Type B pancreatic cell (in vitro differentiated cells): Measurements from ENCODE around the gene DEXI. TPM values are rescaled to one million over a fixed set of nuclear protein-coding genes. Genes with fewer than 3 reads are reported as not detected.

ENCODE experiments used
- DNase-seq: peaks from one replicate; pipeline ENCODE4 v3.0.0; 2021; ENCODE audit warnings: mixed read lengths; ENCODE audit not compliant: unreplicated experiment; ENCODE audit errors: extremely low spot score
- H3K27ac Mint-ChIP-seq: 2 replicates; pipeline ENCODE4 v1.8.0; 2021; ENCODE audit warnings: mild to moderate bottlenecking, mixed read lengths
- H3K27me3 Mint-ChIP-seq: 2 replicates; pipeline ENCODE4 v1.8.0; 2021; ENCODE audit warnings: mixed read lengths
- H3K36me3 Mint-ChIP-seq: 2 replicates; pipeline ENCODE4 v1.8.0; 2021; ENCODE audit warnings: mixed read lengths
- H3K4me1 Mint-ChIP-seq: one replicate; pipeline ENCODE4 v1.8.0; 2021; ENCODE audit warnings: mixed read lengths; ENCODE audit not compliant: unreplicated experiment
- H3K4me3 Mint-ChIP-seq: 2 replicates; pipeline ENCODE4 v1.8.0; 2021; ENCODE audit warnings: mild to moderate bottlenecking, mixed read lengths
- H3K9me3 Mint-ChIP-seq: 2 replicates; pipeline ENCODE4 v1.8.0; 2021; ENCODE audit warnings: mixed read lengths
- total RNA-seq: library from RNA; stranded (reverse); gene quantifications from 2 replicates; pipeline ENCODE4 v1.2.1, GENCODE V29; 2021; ENCODE audit warnings: low replicate concordance
- TF ChIP-seq, protein P1 (sequence below): fragments of 200-600 bp; sonication (generic); conservative IDR thresholded peaks from 2 replicates; pipeline ENCODE4 v1.5.0; 2021; ENCODE audit warnings: antibody characterized with exemption, mild to moderate bottlenecking

The DEXI gene
- total RNA-seq, 1 donor from 2014 or later: 37.7 TPM

DNA sequence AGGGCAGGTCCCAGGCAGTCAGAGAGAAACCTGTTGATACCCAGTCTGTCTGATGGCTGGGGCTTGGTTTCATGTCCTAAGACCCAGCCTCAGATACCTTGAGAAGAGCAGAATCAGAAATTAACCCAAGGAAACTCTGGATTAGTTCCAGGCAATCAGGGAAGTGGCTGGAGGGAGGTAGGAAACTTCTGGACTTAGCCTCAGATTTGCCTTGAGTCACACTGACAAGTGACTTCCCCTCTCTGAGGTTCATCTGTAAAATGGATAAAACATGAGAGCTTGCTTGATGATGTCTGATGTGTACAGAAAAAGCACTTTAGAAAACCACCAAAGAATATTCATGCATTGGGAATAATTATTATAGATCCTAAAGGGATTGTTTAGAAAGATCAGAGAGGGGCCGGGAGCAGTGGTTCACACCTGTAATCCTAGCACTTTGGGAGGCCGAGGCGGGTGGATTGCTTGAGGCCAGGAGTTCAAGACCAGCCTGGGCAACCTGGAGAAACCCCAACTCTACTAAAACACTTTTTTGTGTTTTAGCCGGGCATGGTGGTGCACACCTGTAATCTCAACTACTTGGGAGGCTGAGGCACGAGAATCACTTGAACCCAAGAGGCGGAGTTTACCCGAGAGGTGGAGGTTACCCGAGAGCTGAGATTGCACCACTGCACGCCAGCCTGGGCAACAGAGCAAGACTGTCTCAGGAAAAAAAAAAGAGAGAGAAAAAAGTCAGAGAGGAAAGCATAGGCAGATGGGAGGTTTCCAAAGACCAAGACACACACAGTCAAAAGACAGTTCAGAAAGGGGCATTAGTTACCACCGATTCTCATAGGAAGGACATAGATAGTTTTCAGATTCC, 61.4 kb downstream of the DEXI start:
- Mint-ChIP-seq H3K4me1 (no peaks in the 10 kb centered on the region), H3K27ac (no peak overlapping the region), H3K9me3 (no peaks in the 10 kb centered on the region), H3K36me3 (no peaks in the 10 kb centered on the region), H3K27me3 (peaks cover 30% of the 10 kb centered on the region), H3K4me3 (no peak overlapping the region)
- TF ChIP-seq, protein P1, sequence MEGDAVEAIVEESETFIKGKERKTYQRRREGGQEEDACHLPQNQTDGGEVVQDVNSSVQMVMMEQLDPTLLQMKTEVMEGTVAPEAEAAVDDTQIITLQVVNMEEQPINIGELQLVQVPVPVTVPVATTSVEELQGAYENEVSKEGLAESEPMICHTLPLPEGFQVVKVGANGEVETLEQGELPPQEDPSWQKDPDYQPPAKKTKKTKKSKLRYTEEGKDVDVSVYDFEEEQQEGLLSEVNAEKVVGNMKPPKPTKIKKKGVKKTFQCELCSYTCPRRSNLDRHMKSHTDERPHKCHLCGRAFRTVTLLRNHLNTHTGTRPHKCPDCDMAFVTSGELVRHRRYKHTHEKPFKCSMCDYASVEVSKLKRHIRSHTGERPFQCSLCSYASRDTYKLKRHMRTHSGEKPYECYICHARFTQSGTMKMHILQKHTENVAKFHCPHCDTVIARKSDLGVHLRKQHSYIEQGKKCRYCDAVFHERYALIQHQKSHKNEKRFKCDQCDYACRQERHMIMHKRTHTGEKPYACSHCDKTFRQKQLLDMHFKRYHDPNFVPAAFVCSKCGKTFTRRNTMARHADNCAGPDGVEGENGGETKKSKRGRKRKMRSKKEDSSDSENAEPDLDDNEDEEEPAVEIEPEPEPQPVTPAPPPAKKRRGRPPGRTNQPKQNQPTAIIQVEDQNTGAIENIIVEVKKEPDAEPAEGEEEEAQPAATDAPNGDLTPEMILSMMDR: no peak
- DNase-seq: no peak

- H3K27me3 Mint-ChIP-seq: peaks cover 37% of the 10 kb centered on the region
- no peak overlapping the region for H3K4me3 Mint-ChIP-seq
Observed at GRCh38 chr16:10879681-10880589, 62.3 kb downstream of the DEXI start.

More at GRCh38 chr16:10879681-10880589, 62.3 kb downstream of the DEXI start:
- Mint-ChIP-seq H3K36me3 (no peaks in the 10 kb centered on the region), H3K4me1 (no peaks in the 10 kb centered on the region), H3K9me3 (no peaks in the 10 kb centered on the region), H3K27ac (no peak overlapping the region)
- TF ChIP-seq, protein P1: no peak
- no peak for DNase-seq

Other genes with a start within 250 kb of the DEXI start
- 0.41 and 0.52 TPM in 2 replicates for gene TEKT5, start 247.5 kb downstream of the DEXI start, total RNA-seq
- gene NUBP1, start 198.6 kb downstream of the DEXI start, total RNA-seq: 20.8 and 24.1 TPM in 2 replicates
- gene TVP23A, start 123.7 kb downstream of the DEXI start, total RNA-seq: 0.62 and 2.5 TPM in 2 replicates
- gene CIITA, start 65.3 kb downstream of the DEXI start, total RNA-seq: not detected in 2 replicates
- 33.4 and 36.8 TPM in 2 replicates for gene CLEC16A, start 2.1 kb upstream of the DEXI start, total RNA-seq